GM21447 (cell line): Measurements from ENCODE around the gene TBC1D22A.

Source experiments
- ATAC-seq: cut with Tn5 transposase; IDR thresholded peaks from one replicate; pipeline ENCODE4 v1.9.1; 2021; ENCODE audit not compliant: unreplicated experiment

The TBC1D22A gene

DNA sequence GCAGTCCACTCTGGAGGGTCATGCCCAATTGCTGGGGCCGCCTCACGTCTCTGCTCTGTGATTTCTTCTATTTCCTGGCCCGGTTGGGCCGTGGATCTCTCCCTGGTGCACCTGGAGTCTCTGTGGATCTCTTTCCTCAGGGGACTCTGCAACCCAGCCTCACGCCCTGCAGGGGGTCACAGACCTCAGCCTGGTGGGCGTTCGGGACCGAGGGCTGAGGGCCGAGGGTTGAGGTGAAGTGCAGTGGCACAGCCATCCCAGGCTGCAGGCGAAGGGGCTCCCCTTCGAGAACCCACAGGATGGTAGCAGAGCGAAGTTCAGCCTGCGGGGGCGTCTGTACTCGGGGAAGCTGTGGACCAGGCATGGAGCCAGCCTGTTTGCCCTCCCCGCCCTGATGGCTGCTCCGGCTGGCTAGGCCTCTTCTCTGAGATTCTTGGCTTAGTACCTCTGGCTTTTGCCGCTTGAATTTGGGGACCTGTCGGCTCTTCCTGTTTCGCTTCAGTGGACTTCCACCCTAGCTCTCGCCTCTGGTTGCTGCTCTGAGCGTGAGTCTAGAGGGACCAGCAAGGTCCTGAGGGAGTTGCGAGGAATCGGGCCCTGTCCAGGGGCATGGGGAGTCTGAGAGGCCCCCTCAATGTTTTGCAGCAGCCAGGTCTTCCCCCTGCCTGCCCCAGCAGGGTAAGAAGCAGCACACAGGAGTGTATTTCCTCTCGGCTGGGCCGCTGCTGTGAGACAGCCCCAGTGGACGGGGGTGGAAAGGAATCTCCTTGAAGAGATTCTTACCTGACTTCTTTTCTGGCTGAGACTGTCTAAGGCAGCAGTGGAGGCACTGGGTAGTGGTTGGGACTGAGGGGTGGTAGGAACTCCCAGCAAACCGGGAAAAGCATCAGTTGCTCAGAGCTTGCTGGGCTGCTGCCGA, 140.8 kb downstream of the TBC1D22A start:
- no peak for ATAC-seq

- ATAC-seq = no peak
Measured at GRCh38 chr22:46905415-46905814, 143.0 kb downstream of the TBC1D22A start.

DNA sequence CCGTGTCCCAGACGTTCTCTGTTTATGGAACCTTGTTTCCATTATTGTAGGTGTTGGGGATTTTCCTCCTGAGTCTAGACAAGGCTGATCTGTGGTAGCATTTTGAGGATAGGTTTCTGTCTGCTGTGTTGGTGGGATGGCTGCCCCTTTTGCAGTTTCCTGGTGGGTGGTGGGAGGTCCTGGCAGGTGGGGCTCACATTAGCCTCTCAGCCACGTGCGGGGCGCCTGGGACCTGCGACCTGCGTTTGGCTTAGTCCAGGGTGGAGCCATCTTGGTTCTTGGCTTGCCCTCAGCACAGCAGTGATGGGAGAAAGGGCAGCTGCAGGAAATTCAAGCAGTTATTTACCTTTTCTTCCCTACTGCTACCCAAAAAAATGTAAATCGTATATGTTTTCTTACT, 143.4 kb downstream of the TBC1D22A start:
- no peak for ATAC-seq

DNA sequence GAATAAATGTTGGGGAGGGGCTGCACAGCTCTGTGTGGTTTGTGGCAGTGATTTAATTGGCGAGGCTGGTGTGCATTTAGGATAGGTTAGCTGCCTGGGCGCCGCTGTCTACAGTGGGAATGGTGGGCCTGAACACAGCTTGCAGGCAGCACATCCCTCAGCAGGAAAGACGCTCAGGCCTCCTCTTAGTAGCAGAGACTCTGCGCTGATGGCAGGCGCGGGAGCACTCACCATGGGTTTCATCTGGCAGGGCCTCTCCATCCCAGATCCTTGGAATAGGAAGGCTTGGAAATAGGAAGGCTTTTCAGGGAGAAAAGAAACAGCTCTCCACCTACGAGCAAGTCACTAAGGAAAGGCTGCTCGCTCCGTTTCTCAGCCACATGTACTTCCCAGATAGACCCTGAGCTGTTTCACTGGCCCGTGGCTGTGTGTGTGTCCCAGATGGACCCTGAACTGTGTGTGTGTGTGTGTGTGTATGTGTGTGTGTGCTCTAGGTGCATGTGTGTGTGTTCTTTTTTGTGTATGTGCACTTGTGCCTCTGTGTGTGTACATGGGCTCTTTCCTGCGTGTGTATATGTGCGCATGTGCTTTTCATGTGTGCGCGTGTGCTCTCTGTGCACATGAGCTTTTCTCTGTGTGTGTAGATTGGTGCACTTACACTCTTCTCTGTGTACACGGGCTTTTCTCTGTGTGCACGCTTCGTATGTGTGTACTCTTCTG, 144.0 kb downstream of the TBC1D22A start:
- no peak for ATAC-seq

DNA sequence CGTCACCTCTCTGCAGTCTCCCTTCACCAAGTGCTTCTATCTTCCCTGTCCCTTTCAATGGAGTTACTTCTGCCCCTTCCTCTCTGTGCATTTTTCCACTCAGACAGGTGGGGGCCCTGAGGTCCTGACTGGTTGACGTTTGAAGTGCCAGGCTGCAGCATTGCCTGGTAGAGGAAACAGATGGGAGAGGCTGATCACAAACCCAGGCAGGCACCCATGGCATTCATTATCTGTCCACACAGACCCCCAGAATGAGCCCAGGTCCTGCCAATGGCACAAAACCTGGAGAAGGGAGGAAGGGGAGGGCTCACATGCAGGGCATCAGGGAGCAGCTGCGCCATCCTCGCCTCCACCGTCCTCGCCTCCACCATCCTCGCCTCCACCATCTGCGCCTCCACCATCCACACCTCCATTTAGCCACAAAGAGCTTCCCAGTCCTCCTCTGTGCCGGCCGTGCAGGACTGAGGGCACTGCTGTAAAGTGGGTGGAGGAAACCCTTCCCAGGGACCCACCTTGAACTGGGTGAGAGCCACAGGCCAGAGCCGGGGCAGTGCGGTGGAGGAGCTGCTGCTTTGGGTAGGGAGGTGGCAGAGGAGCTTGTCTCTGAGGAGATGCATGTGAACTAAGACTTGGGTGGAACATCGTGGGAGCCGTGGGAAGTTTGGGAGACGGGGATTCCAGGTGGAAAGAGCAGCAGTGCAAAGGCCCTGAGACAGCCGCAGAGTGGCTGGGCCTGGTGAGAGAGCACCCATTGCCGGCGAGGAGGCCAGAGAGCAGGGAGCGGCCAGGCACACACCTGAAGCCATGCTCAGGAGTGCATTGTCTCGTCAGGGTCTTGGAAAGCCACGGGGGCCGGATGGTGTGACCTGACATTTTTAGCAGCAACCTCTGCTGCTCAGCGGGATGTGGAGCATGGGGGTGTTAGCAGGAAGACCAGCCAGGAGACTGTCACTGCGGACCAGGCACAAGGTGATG, 145.1 kb downstream of the TBC1D22A start:
- ATAC-seq = no peak

GRCh38 chr22:46908641-46909107, 146.2 kb downstream of the TBC1D22A start:
- no peak for ATAC-seq

DNA sequence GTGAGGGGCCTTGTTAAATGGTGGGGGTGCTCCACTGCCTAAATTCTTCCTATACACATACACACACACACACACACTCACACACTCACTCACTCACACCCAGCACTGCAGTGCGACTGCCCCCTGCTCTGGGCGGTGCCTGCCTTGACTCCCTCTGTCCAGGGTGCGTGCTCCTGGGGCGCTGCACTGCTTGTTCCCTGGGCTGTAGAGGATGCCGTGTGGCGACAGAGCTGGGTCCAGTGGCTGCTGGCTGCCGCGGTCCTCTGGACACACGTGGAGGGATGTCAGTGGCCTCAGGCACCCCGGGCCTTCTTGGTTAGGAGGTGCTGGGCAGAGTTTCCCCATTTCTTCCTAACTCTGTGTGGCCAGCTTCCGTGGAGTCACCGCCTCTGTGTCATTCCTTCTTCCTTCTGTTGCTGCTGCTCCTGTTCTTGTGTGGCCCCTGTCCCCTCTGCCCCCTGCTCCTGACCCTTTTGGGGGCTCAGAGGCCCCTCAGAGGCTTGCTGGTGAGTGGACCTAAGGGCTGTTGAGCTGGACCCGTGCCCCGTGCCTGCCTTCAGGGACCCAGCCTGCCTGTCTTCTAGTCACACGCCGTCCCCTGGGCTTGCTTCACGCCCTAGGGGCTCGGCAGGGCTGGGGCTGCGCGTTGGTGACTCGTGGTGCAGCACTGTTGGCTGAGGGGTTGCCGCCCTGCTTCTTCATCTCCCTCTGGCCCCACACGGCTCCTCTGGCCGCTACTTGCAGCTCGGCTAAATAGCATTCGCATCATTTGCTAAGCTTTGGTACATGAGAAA, 147.0 kb downstream of the TBC1D22A start:
- ATAC-seq = no peak

DNA sequence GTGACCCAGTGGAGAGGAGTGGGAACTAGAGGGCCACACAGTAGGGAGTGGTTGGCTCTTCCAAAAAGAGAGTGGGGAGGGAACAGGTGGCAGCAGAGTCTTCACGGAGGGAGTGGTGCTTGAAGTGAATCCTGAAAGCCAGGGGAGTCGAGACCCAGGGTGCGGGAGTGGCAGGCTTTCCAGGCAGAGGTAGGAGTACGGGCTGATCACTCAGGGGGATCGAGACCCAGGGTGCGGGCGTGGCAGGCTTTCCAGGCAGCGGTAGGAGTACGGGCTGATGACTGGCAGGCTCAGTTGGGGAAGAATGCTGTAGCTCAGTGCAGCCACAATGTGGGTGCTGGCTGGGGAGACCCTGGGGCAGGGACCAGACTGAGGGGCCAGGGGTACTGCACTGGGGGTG, 148.2 kb downstream of the TBC1D22A start:
- no peak for ATAC-seq

GRCh38 chr22:46911346-46911745, 148.9 kb downstream of the TBC1D22A start:
- ATAC-seq = no peak

DNA sequence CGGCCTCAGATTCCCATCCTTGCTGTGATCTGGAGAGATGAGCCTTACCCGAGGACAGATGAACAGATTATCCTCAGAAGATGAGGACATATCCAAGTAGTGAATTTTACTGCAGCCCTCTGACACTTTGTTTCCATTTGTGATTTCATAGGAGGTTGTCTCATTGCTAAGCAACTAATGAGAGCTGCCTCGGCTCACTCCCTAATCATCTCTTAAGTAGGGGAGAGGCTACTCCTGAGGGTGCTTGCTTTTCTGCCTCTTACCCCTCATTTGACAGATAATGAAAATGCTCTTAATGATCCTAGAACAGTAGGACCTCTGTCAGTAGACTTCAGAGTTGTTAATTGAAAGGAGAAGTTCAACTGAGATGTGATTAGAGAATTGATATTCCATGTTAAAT, 150.9 kb downstream of the TBC1D22A start:
- ATAC-seq = no peak

- no peak for ATAC-seq
Measured at GRCh38 chr22:46914481-46914880, 152.0 kb downstream of the TBC1D22A start.

DNA sequence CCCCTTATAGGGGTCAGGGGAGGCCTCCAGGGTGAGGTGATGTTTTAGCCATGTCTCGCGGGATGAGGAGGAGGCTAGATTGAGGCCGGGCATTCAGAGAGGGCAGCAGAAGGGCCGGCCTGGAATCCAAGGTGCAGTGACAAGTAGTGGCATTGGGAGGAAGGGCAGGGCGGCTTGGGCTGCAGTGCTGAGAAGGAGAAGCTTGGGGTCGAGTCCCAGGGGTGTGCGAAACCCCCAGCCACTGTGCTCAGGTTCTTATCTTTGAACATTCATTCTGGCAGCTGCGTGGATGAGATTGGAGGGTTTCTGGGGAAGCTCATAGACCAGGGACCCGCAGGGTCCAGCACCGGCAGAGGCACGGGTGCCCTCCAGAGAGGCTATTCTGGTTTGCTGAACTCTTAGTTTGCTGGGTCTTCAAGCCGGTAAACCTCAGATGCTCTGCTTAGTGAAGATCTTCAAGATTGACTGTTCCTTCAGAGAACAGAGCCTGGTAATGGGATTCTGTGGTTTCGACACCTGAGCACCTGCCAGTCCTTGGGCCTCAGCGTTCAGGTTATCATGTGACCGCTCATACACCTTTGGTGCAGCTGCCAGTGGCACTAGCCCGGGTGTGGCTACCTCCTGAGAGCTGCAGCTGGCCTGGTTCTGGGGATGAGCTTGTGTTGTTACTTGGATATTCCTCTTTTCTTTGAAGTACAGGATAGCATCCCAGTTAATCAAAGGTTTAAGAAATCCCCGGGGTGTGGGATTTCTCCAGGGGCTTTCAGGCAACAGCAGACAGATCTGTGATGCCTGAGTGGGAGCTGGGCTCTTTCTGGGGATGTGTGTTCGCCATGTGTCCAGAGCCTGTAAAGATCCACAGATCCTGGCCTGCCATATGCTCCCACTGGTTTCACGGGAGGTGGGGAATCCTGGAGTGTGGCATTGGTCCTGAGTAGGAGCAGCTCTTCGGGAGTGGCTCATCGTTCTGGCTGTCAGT, 152.8 kb downstream of the TBC1D22A start:
- no peak for ATAC-seq

- ATAC-seq = no peak
Measured at GRCh38 chr22:46915950-46916730, 153.7 kb downstream of the TBC1D22A start.

DNA sequence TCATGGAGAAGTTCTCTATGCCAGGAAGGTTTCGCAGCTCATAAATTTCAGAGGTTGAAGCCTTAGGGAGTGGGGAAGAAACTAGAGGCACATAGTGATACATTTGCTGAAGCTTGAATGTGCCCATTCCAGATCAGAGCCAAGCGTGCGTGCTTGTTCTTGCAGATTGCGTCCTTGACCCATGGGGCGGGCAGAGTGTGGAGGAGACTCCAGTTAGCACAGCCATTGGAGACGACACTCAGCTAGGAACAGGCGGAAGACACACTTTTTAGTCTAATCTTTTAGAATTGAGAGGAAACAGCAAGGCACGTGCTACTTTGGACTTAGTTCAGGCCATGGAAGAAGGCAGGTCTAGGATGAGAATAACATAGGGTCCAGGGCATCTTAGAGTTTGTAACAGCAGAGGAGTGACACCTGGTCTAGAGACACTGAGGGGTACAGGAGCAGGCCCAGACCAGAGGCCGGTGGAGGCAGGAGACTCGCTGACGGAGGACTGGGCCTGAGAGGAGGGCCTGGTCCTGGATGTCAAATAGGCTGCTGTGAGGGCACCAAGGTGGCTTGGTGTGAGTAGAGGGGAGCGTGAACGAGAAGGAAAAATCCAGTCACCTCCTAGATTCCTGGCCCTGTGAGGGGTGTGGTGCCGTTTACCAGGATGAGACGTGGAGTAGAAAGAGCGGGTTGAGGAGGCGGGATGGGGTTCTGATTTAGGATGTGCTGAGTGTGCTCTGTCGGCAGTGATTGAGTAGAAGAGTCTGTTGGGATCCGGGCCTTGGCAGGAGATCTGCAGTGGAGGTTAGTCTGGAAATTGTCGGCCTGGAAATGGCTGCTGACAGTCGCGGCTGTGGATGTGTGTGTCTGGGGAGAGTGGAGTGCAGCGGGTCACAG, 154.7 kb downstream of the TBC1D22A start:
- ATAC-seq = no peak

GRCh38 chr22:46917771-46918101, 155.3 kb downstream of the TBC1D22A start:
- no peak for ATAC-seq

DNA sequence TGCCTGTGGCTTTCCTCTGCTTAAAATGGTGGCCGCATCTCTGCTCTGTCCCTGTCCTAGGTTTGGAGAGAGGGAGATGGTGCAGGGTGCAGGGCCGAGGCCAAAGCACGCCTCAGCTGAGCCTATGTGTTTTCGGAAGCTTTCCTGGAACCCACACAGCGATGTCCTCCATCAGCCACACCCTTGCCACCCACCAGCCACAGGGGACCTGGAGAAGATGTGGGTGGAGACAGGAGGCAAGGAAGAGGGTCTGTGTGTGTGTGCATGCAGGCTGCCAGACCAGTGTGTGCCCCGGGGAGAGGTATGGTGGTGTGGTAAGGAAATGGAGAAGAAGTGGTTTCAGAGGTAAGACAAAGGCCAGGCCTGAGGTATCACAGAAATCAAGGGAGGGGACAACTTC, 155.7 kb downstream of the TBC1D22A start:
- ATAC-seq = no peak

DNA sequence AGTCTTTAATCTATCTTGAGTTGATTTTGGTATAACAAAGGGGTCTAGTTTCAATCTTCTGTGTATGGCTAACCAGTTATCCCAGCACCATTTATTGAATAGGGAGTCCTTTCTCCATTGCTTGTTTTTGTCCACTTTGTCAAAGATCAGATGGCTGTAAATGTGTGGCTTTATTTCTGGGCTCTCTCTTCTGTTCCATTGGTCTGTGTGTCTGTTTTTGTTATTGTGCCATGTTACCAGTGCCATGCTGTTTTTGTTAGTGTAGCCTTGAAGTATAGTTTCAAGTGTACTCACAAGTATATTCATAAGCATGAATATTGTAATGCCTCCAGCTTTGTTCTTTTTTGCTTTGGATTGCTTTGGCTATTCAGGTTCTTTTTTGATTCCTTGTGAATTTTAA, 159.6 kb downstream of the TBC1D22A start:
- ATAC-seq = no peak
